Endothelial cell of umbilical vein (primary cell): ENCODE data around the gene CTSA.

Source experiments
- CTCF ChIP-seq, 2 donors: IDR thresholded peaks; 1 replicate in 1 of 2; 2 replicates in 1 of 2; pipeline ENCODE4 v1.5.1; 2011; ENCODE audit warnings: low read length in 2 of 2, mild to moderate bottlenecking in 2 of 2, moderate library complexity in 2 of 2, control low read depth in 1 of 2, inconsistent platforms in 1 of 2, low read depth in 1 of 2; ENCODE audit not compliant: insufficient read depth in 1 of 2; ENCODE audit errors: extremely low read depth in 1 of 2
- EZH2 ChIP-seq: IDR thresholded peaks from 2 replicates; pipeline ENCODE4 v1.6.1; 2012; ENCODE audit warnings: borderline replicate concordance, low read depth, mild to moderate bottlenecking, moderate library complexity, low read length, inconsistent platforms; ENCODE audit not compliant: severe bottlenecking
- JUN ChIP-seq: IDR thresholded peaks from 2 replicates; pipeline ENCODE4 v1.6.1; 2011; ENCODE audit warnings: borderline replicate concordance, low read depth; ENCODE audit not compliant: insufficient read length, insufficient read depth
- MAX ChIP-seq: IDR thresholded peaks from 2 replicates; pipeline ENCODE4 v1.6.1; 2011; ENCODE audit not compliant: insufficient read depth, insufficient read length
- MYC ChIP-seq: IDR thresholded peaks from one replicate; pipeline ENCODE4 v1.6.1; 2011; ENCODE audit warnings: mild to moderate bottlenecking, low read depth, low read length
- POLR2A ChIP-seq: IDR thresholded peaks from 2 replicates; pipeline ENCODE4 v1.6.1; 2012; ENCODE audit warnings: low read depth, mild to moderate bottlenecking, control low read depth, low read length
- POLR2AphosphoS5 ChIP-seq: IDR thresholded peaks from 2 replicates; pipeline ENCODE4 v1.6.1; 2012; ENCODE audit warnings: low read depth, mild to moderate bottlenecking, control low read depth, low read length, moderate library complexity; ENCODE audit not compliant: insufficient read depth

- peak; percentile 75 for TF ChIP-seq POLR2AphosphoS5
- no peak for TF ChIP-seq EZH2
- TF ChIP-seq CTCF (IDR thresholded peaks at IDR 0.05; ENCODE audit: extremely low read depth in 1 of 2, insufficient read depth in 1 of 2, low read depth in 1 of 2, low read length in 2 of 2), result no peak
- TF ChIP-seq MAX, result no peak
- TF ChIP-seq POLR2A, result peak; percentile 91
- no peak for TF ChIP-seq MYC
- no peak for TF ChIP-seq JUN
These were observed 33.8 kb upstream of the CTSA start, which contains the start of the genes ACOT8 and ZSWIM3 for GRCh38 chr20:45857114-45857881.
